ENCODE data around the gene IL20RA.

Gene IL20RA

GRCh38 chr6:137025786-137026730 is 18.7 kb downstream of the IL20RA start:
- H3K4me3 Mint-ChIP-seq: no peak overlapping the region
- no peaks in the 10 kb centered on the region for H3K4me1 Mint-ChIP-seq (ENCODE audit: low read depth)
- H3K36me3 Mint-ChIP-seq (ENCODE audit: low read depth): no peaks in the 10 kb centered on the region
- peaks cover 78% of the 10 kb centered on the region for H3K27me3 Mint-ChIP-seq
- H3K9me3 Mint-ChIP-seq: no peaks in the 10 kb centered on the region
- H3K27ac Mint-ChIP-seq: no peak overlapping the region

- H3K36me3 Mint-ChIP-seq (ENCODE audit: low read depth): no peaks in the 10 kb centered on the region
- H3K27ac Mint-ChIP-seq: no peak overlapping the region
- H3K4me3 Mint-ChIP-seq: no peak overlapping the region
- no peaks in the 10 kb centered on the region for H3K9me3 Mint-ChIP-seq
- peaks cover 78% of the 10 kb centered on the region for H3K27me3 Mint-ChIP-seq
- H3K4me1 Mint-ChIP-seq (ENCODE audit: low read depth): no peaks in the 10 kb centered on the region
Measured at GRCh38 chr6:137024237-137024990, 20.4 kb downstream of the IL20RA start.

GRCh38 chr6:137020776-137021175 is 24.0 kb downstream of the IL20RA start:
- no peaks in the 10 kb centered on the region for H3K4me1 Mint-ChIP-seq (ENCODE audit: low read depth)
- H3K4me3 Mint-ChIP-seq: no peak overlapping the region
- no peak overlapping the region for H3K27ac Mint-ChIP-seq
- H3K36me3 Mint-ChIP-seq (ENCODE audit: low read depth): no peaks in the 10 kb centered on the region
- no peaks in the 10 kb centered on the region for H3K9me3 Mint-ChIP-seq
- H3K27me3 Mint-ChIP-seq: peaks cover 67% of the 10 kb centered on the region

- no peaks in the 10 kb centered on the region for H3K9me3 Mint-ChIP-seq
- H3K27ac Mint-ChIP-seq: no peak overlapping the region
- peaks cover 70% of the 10 kb centered on the region for H3K27me3 Mint-ChIP-seq
- H3K4me3 Mint-ChIP-seq: no peak overlapping the region
- H3K36me3 Mint-ChIP-seq (ENCODE audit: low read depth): no peaks in the 10 kb centered on the region
- H3K4me1 Mint-ChIP-seq (ENCODE audit: low read depth): no peaks in the 10 kb centered on the region
Measured at GRCh38 chr6:137019476-137020272, 25.1 kb downstream of the IL20RA start.

GRCh38 chr6:137017081-137017480 is 27.7 kb downstream of the IL20RA start:
- no peak overlapping the region for H3K4me3 Mint-ChIP-seq
- H3K27me3 Mint-ChIP-seq: peaks cover 66% of the 10 kb centered on the region
- no peaks in the 10 kb centered on the region for H3K9me3 Mint-ChIP-seq
- H3K36me3 Mint-ChIP-seq (ENCODE audit: low read depth): no peaks in the 10 kb centered on the region
- H3K27ac Mint-ChIP-seq: no peak overlapping the region
- H3K4me1 Mint-ChIP-seq (ENCODE audit: low read depth): no peaks in the 10 kb centered on the region

GRCh38 chr6:137016356-137016755 is 28.4 kb downstream of the IL20RA start:
- Mint-ChIP-seq H3K9me3 (no peaks in the 10 kb centered on the region), H3K27ac (no peak overlapping the region), H3K36me3 (ENCODE audit: low read depth) (no peaks in the 10 kb centered on the region), H3K4me1 (ENCODE audit: low read depth) (no peaks in the 10 kb centered on the region), H3K27me3 (peaks cover 72% of the 10 kb centered on the region), H3K4me3 (no peak overlapping the region)

- Mint-ChIP-seq H3K4me3 (no peak overlapping the region), H3K4me1 (ENCODE audit: low read depth) (no peaks in the 10 kb centered on the region), H3K27me3 (peaks cover 71% of the 10 kb centered on the region), H3K36me3 (ENCODE audit: low read depth) (no peaks in the 10 kb centered on the region), H3K9me3 (no peaks in the 10 kb centered on the region), H3K27ac (no peak overlapping the region)
Measured at GRCh38 chr6:137015943-137016342, 28.8 kb downstream of the IL20RA start.

GRCh38 chr6:137013738-137014602 is 30.8 kb downstream of the IL20RA start:
- Mint-ChIP-seq H3K27ac (no peak overlapping the region), H3K9me3 (no peaks in the 10 kb centered on the region), H3K27me3 (peaks cover 68% of the 10 kb centered on the region), H3K4me1 (ENCODE audit: low read depth) (no peaks in the 10 kb centered on the region), H3K4me3 (no peak overlapping the region), H3K36me3 (ENCODE audit: low read depth) (no peaks in the 10 kb centered on the region)

- Mint-ChIP-seq H3K36me3 (ENCODE audit: low read depth) (no peaks in the 10 kb centered on the region), H3K27me3 (peaks cover 68% of the 10 kb centered on the region), H3K4me3 (no peak overlapping the region), H3K4me1 (ENCODE audit: low read depth) (no peaks in the 10 kb centered on the region), H3K27ac (no peak overlapping the region), H3K9me3 (no peaks in the 10 kb centered on the region)
Measured at GRCh38 chr6:137013031-137013430, 31.7 kb downstream of the IL20RA start.

GRCh38 chr6:137011406-137011805 is 33.4 kb downstream of the IL20RA start:
- Mint-ChIP-seq H3K4me3 (no peak overlapping the region), H3K36me3 (ENCODE audit: low read depth) (no peaks in the 10 kb centered on the region), H3K4me1 (ENCODE audit: low read depth) (no peaks in the 10 kb centered on the region), H3K27me3 (peaks cover 67% of the 10 kb centered on the region), H3K27ac (no peak overlapping the region), H3K9me3 (no peaks in the 10 kb centered on the region)

GRCh38 chr6:137010128-137010718 is 34.5 kb downstream of the IL20RA start:
- H3K4me3 Mint-ChIP-seq: no peak overlapping the region
- no peak overlapping the region for H3K27ac Mint-ChIP-seq
- H3K4me1 Mint-ChIP-seq (ENCODE audit: low read depth): no peaks in the 10 kb centered on the region
- H3K36me3 Mint-ChIP-seq (ENCODE audit: low read depth): no peaks in the 10 kb centered on the region
- no peaks in the 10 kb centered on the region for H3K9me3 Mint-ChIP-seq
- H3K27me3 Mint-ChIP-seq: peaks cover 56% of the 10 kb centered on the region

- Mint-ChIP-seq H3K4me1 (ENCODE audit: low read depth) (no peaks in the 10 kb centered on the region), H3K9me3 (no peaks in the 10 kb centered on the region), H3K36me3 (ENCODE audit: low read depth) (no peaks in the 10 kb centered on the region), H3K4me3 (no peak overlapping the region), H3K27me3 (peaks cover 55% of the 10 kb centered on the region), H3K27ac (no peak overlapping the region)
Measured at GRCh38 chr6:137008204-137008603, 36.6 kb downstream of the IL20RA start.

GRCh38 chr6:137006056-137006455 is 38.7 kb downstream of the IL20RA start:
- Mint-ChIP-seq H3K27me3 (peaks cover 53% of the 10 kb centered on the region), H3K36me3 (ENCODE audit: low read depth) (no peaks in the 10 kb centered on the region), H3K27ac (no peak overlapping the region), H3K4me3 (no peak overlapping the region), H3K4me1 (ENCODE audit: low read depth) (no peaks in the 10 kb centered on the region), H3K9me3 (no peaks in the 10 kb centered on the region)

- Mint-ChIP-seq H3K36me3 (ENCODE audit: low read depth) (no peaks in the 10 kb centered on the region), H3K9me3 (no peaks in the 10 kb centered on the region), H3K4me1 (ENCODE audit: low read depth) (no peaks in the 10 kb centered on the region), H3K27me3 (peaks cover 52% of the 10 kb centered on the region), H3K27ac (no peak overlapping the region), H3K4me3 (no peak overlapping the region)
Measured at GRCh38 chr6:137005073-137005472, 39.7 kb downstream of the IL20RA start.
